Adrenal gland (tissue), 5 donors: ENCODE data around the gene MMEL1.

Experiments used
- POLR2A ChIP-seq, 2 donors: fragments of 450-650 bp; IDR thresholded peaks; one replicate each; pipeline ENCODE4 v1.6.1; 2017; ENCODE audit warnings: antibody characterized with exemption in 2 of 2, mild to moderate bottlenecking in 2 of 2, moderate library complexity in 1 of 2
- TF ChIP-seq, protein P1 (sequence below), 6 experiments: fragments of 450-650 bp in 4 of 6; fragments of 200-600 bp in 2 of 6; sonication (generic) in 1 of 6; IDR thresholded peaks; 1 replicate in 5 of 6; 2 replicates in 1 of 6; pipeline versions ENCODE4 v1.5.1 to v1.8.0; 2016 to 2021; ENCODE audit warnings: antibody characterized with exemption in 6 of 6, mild to moderate bottlenecking in 2 of 6, moderate library complexity in 1 of 6
- donor health status: DM: no; HTN: no; CAD: no.

- TF ChIP-seq, protein P1, sequence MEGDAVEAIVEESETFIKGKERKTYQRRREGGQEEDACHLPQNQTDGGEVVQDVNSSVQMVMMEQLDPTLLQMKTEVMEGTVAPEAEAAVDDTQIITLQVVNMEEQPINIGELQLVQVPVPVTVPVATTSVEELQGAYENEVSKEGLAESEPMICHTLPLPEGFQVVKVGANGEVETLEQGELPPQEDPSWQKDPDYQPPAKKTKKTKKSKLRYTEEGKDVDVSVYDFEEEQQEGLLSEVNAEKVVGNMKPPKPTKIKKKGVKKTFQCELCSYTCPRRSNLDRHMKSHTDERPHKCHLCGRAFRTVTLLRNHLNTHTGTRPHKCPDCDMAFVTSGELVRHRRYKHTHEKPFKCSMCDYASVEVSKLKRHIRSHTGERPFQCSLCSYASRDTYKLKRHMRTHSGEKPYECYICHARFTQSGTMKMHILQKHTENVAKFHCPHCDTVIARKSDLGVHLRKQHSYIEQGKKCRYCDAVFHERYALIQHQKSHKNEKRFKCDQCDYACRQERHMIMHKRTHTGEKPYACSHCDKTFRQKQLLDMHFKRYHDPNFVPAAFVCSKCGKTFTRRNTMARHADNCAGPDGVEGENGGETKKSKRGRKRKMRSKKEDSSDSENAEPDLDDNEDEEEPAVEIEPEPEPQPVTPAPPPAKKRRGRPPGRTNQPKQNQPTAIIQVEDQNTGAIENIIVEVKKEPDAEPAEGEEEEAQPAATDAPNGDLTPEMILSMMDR (IDR thresholded peaks at IDR 0.05) = no peak
- TF ChIP-seq POLR2A (IDR thresholded peaks at IDR 0.05) = no peak
Measured at GRCh38 chr1:2580691-2581090, 52.1 kb downstream of the MMEL1 start.
